GM12878 (cell line): ENCODE data around the gene TUBB. TPM values are rescaled to one million over a fixed set of nuclear protein-coding genes. Genes with fewer than 3 reads are reported as not detected.

Experiments used
- CREB1 ChIP-seq: IDR thresholded peaks from 2 replicates; pipeline ENCODE4 v1.6.1; 2012; ENCODE audit warnings: low read depth, mild to moderate bottlenecking, inconsistent platforms
- CREM ChIP-seq: IDR thresholded peaks from 2 replicates; pipeline ENCODE4 v1.6.1; 2014; ENCODE audit warnings: antibody characterized with exemption, low read depth
- E2F4 ChIP-seq: IDR thresholded peaks from 2 replicates; pipeline ENCODE4 v1.6.1; 2012; ENCODE audit warnings: low read depth, low read length, improper control_type of control experiment
- HDAC2 ChIP-seq: fragments of 200-600 bp; sonication (generic); IDR thresholded peaks from 2 replicates; pipeline ENCODE4 v1.6.1; 2017
- HSF1 ChIP-seq: fragments of 150-350 bp; IDR thresholded peaks from 2 replicates; pipeline ENCODE4 v1.6.1; 2014; ENCODE audit warnings: mild to moderate bottlenecking, low read depth, low read length
- KLF5 ChIP-seq: fragments of 450-650 bp; IDR thresholded peaks from 2 replicates; pipeline ENCODE4 v1.6.1; 2014; ENCODE audit warnings: mild to moderate bottlenecking; ENCODE audit not compliant: partially characterized antibody
- MLLT1 ChIP-seq: fragments of 450-650 bp; IDR thresholded peaks from 2 replicates; pipeline ENCODE4 v1.6.1; 2016; ENCODE audit warnings: mild to moderate bottlenecking
- MTA3 ChIP-seq: IDR thresholded peaks from 2 replicates; pipeline ENCODE4 v1.6.1; 2012; ENCODE audit warnings: low read length, inconsistent platforms, borderline replicate concordance
- MYB ChIP-seq: fragments of 150-350 bp; IDR thresholded peaks from 2 replicates; pipeline ENCODE4 v1.6.1; 2014; ENCODE audit warnings: mild to moderate bottlenecking, low read depth, low read length, borderline replicate concordance
- RAD21 ChIP-seq: IDR thresholded peaks from 2 replicates; pipeline ENCODE4 v1.6.1; 2011; ENCODE audit warnings: mild to moderate bottlenecking, low read depth, low read length, moderate library complexity; ENCODE audit not compliant: insufficient read depth
- RAD51 ChIP-seq: fragments of 450-650 bp; IDR thresholded peaks from 2 replicates; pipeline ENCODE4 v1.6.1; 2016; ENCODE audit warnings: moderate library complexity, mild to moderate bottlenecking, inconsistent platforms
- RUNX3 ChIP-seq: IDR thresholded peaks from 2 replicates; pipeline ENCODE4 v1.6.1; 2012; ENCODE audit warnings: low read length, inconsistent platforms
- SMAD1 ChIP-seq: fragments of 450-650 bp; IDR thresholded peaks from 2 replicates; pipeline ENCODE4 v1.6.1; 2018; ENCODE audit warnings: mild to moderate bottlenecking, low read depth; ENCODE audit not compliant: partially characterized antibody
- SPI1 ChIP-seq: IDR thresholded peaks from 2 replicates; pipeline ENCODE4 v1.6.1; 2011; ENCODE audit warnings: low read depth, mild to moderate bottlenecking, low read length, moderate library complexity, borderline replicate concordance; ENCODE audit not compliant: insufficient read depth
- SRF ChIP-seq, 2 experiments: IDR thresholded peaks; 2 replicates each; pipeline ENCODE4 v1.6.1; 2011; ENCODE audit warnings: low read depth in 2 of 2, low read length in 2 of 2, mild to moderate bottlenecking in 1 of 2, moderate library complexity in 1 of 2
- SUPT20H ChIP-seq: IDR thresholded peaks from 2 replicates; pipeline ENCODE4 v1.6.1; 2011; ENCODE audit warnings: low read depth, mild to moderate bottlenecking, low read length, moderate library complexity, borderline replicate concordance; ENCODE audit not compliant: control insufficient read depth
- YY1 ChIP-seq: IDR thresholded peaks from 2 replicates; pipeline ENCODE4 v1.6.1; 2011; ENCODE audit warnings: low read depth, mild to moderate bottlenecking, low read length
- ZBTB11 ChIP-seq: fragments of 450-650 bp; formaldehyde crosslinking; IDR thresholded peaks from 2 replicates; pipeline ENCODE4 v1.5.0; 2022; ENCODE audit warnings: mild to moderate bottlenecking, missing genetic modification characterization
- ZZZ3 ChIP-seq: IDR thresholded peaks from 2 replicates; pipeline ENCODE4 v1.6.1; 2011; ENCODE audit warnings: low read depth; ENCODE audit not compliant: control insufficient read depth, insufficient read length
- polyA plus RNA-seq, 11 experiments: library from polyadenylated mRNA; depleted of rRNA in 4 of 11; unstranded in 6 of 11; stranded (reverse) in 5 of 11; fragments of >200 nt; fragmentation: Nextera tagmentation in 4 of 11; fragmentation: Illumina TruSeq in 1 of 11; extraction: Ambion mirVana in 4 of 11; extraction: Trizol in 1 of 11; gene quantifications; 1 replicate in 1 of 11; 2 replicates in 10 of 11; pipeline versions ENCODE4 v1.2.1 to v1.2.3, GENCODE V29; 2011 to 2016; ENCODE audit warnings: inconsistent platforms in 2 of 11, missing spikeins in 2 of 11, low read depth in 1 of 11
- total RNA-seq, 4 experiments: library from RNA; depleted of rRNA in 3 of 4; stranded (reverse); fragments of >200 nt in 3 of 4; fragmentation: Illumina TruSeq in 1 of 4; extraction: Trizol in 1 of 4; gene quantifications; 2 replicates each; pipeline versions ENCODE4 v1.2.1 to v1.2.3, GENCODE V29; 2013 to 2021

TUBB gene
- total and polyA plus RNA-seq, 10 of the 15 experiments (the other 5 are each of a cell fraction or from before 2014, with no cell fraction given) = 1,039 to 3,052 (median 1,656) TPM

- no peak for TF ChIP-seq RAD51
- TF ChIP-seq RUNX3 = peak; percentile 70
- peak; percentile 68 for TF ChIP-seq KLF5
- 0 out of 2 replicates have a peak, but pooled peaks have one; percentile 6 for TF ChIP-seq YY1
- TF ChIP-seq SUPT20H = no peak
- TF ChIP-seq ZZZ3 = no peak
- peak; percentile 17; the same call in 1 of the 2 replicates for TF ChIP-seq SPI1
- no peak for TF ChIP-seq ZBTB11
- no peak for TF ChIP-seq HSF1
- no peak for TF ChIP-seq HDAC2
- TF ChIP-seq CREB1 = no peak; the same call in 1 of the 2 replicates
- no peak for TF ChIP-seq SRF (IDR thresholded peaks at IDR 0.05; ENCODE audit: low read depth in 2 of 2, low read length in 2 of 2)
- TF ChIP-seq MTA3 = no peak
- no peak for TF ChIP-seq RAD21
- TF ChIP-seq E2F4 = no peak
- TF ChIP-seq MLLT1 = peak; percentile 79; the same call in 1 of the 2 replicates
- no peak for TF ChIP-seq CREM
- TF ChIP-seq SMAD1 = peak; percentile 37
- TF ChIP-seq MYB = no peak
Observed at GRCh38 chr6:30767158-30767943, 47.2 kb downstream of the TUBB start (continued).
